IPS-18c (cell line): ENCODE measurements around the gene ACTL6B.

Experiments used
- H3K4me3 ChIP-seq: 2 replicates; pipeline ENCODE4 v1.7.0; 2013; ENCODE audit warnings: low read depth, mild to moderate bottlenecking, low read length, moderate library complexity; ENCODE audit not compliant: insufficient read depth
- H3K9me3 ChIP-seq: one replicate; pipeline ENCODE4 v1.6.1; 2013; ENCODE audit warnings: mild to moderate bottlenecking, low read length, moderate library complexity; ENCODE audit not compliant: control insufficient read depth, insufficient read depth

Gene ACTL6B

GRCh38 chr7:100685631-100686145, 29.4 kb upstream of the ACTL6B start:
- H3K4me3 ChIP-seq = no peak overlapping the region
- peaks cover 4% of the 10 kb centered on the region for H3K9me3 ChIP-seq

GRCh38 chr7:100685049-100685605, 28.9 kb upstream of the ACTL6B start:
- Histone ChIP-seq H3K9me3 (peaks cover 4% of the 10 kb centered on the region), H3K4me3 (no peak overlapping the region)

GRCh38 chr7:100684534-100685042, 28.3 kb upstream of the ACTL6B start:
- Histone ChIP-seq H3K9me3 (peaks cover 4% of the 10 kb centered on the region), H3K4me3 (no peak overlapping the region)

DNA sequence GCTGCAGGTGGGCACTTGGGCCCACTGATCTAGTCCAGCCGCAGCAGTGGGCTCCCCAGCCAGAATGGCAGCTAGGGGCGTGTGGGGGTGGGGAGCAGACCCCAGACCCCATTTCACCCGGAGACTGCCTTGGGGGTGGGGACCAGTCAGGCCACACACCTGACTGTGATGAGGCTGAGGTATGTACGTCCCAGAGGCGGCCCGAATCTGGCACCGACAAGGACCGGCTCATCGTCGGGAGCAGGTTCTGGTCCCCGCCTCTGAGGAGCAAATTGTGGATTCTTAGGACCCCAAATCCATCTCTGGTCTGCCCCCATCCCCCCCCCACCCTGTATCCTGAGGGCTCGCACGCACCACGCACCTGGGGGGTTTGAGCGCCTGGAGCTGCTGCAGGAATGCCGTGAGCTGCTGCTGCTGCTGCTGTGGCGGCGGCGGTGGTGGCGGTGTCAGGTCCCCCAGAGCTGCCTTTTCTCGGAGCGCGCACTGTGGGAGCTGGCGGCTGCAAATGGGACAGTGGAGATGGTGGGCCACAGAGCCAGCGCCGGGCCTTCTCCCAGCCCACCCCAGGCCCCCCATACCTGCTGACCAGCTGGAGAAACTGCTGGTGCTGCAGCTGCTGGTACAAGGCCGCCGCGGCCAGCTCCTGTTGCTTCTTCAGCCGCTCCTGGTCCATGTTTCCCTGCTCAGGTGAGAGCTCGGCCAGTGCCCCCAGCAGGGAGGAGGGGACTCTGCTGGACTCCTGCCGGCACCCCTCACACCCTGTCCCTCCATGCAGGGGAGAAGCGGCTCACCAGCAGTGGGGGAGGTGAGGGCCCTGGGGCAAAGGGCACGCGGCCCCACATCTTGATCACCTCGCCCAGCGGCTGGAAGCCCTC, 27.6 kb upstream of the ACTL6B start:
- peaks cover 2% of the 10 kb centered on the region for H3K9me3 ChIP-seq
- H3K4me3 ChIP-seq = no peak overlapping the region

- H3K4me3 ChIP-seq = no peak overlapping the region
Measured at GRCh38 chr7:100682991-100683658, 26.9 kb upstream of the ACTL6B start.

GRCh38 chr7:100682228-100682741, 26.0 kb upstream of the ACTL6B start:
- Histone ChIP-seq H3K9me3 (peaks cover 2% of the 10 kb centered on the region), H3K4me3 (no peak overlapping the region)

More at GRCh38 chr7:100682991-100683658, 26.9 kb upstream of the ACTL6B start:
- peaks cover 2% of the 10 kb centered on the region for H3K9me3 ChIP-seq

GRCh38 chr7:100681491-100682227, 25.4 kb upstream of the ACTL6B start:
- H3K9me3 ChIP-seq = peaks cover 2% of the 10 kb centered on the region
- H3K4me3 ChIP-seq = no peak overlapping the region

- H3K4me3 ChIP-seq = no peak overlapping the region
- peaks cover 2% of the 10 kb centered on the region for H3K9me3 ChIP-seq
Measured at GRCh38 chr7:100680576-100681271, 24.5 kb upstream of the ACTL6B start.

- H3K9me3 ChIP-seq = peaks cover 2% of the 10 kb centered on the region
- no peak overlapping the region for H3K4me3 ChIP-seq
Measured at GRCh38 chr7:100679927-100680575, 23.8 kb upstream of the ACTL6B start.

DNA sequence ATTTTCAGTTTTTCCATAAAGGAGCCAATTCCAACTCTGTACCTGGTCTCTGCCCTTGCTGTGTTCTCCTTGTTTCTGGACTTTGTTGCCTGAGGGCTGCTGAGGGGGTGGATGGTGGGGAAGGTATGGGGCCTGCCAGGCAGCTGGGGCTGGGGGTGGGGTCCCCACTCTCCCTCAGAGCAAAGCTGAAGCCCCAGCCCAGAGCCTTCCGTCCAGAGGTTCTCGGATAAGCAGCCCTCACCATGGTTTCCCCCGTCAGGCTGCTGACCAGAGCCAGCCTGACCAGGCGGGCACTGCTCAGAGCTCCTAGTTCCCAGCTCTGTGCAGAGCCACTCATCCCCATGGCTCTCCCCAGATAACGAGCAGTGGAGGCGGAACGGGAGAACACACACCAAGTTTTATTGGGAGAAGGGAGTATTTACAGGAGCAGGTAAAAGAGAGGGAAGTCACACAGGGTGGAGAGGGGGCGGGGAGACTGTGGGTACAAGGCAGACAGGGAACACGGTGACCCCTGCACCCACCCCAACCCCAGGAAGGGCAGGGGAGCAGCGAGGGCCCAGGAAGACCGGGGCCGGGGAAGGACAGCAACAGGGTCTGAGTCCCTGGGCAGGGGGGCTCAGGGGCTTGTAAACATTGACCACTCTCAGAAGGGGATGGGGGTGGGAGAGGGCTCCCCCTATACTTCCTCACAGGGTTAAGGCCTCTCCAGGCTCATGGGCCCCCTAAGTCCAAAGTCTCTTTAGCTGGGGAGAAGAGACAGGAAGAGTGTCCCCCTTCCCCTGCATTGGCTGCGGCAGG, 23.1 kb upstream of the ACTL6B start:
- Histone ChIP-seq H3K4me3 (no peak overlapping the region), H3K9me3 (peaks cover 2% of the 10 kb centered on the region)

DNA sequence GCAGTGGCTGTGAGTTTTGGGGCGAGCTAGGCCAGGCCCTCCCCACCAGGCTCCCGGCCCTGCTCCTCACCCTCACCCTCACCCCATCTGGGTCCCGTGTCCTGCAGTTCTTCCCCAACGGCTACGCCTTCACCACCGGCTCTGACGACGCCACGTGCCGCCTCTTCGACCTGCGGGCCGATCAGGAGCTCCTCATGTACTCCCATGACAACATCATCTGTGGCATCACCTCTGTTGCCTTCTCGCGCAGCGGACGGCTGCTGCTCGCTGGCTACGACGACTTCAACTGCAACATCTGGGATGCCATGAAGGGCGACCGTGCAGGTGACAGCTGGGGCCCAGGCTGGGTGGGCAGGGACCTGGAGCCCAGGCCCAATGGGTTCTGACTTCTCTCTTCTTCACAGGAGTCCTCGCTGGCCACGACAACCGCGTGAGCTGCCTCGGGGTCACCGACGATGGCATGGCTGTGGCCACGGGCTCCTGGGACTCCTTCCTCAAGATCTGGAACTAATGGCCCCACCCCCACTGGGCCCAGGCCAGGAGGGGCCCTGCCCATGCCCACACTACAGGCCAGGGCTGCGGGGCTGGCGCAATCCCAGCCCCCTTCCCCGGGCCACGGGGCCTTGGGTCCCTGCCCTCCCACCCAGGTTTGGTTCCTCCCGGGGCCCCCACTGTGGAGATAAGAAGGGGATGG, 22.2 kb upstream of the ACTL6B start:
- Histone ChIP-seq H3K4me3 (no peak overlapping the region), H3K9me3 (peaks cover 2% of the 10 kb centered on the region)

- H3K9me3 ChIP-seq = peaks cover 2% of the 10 kb centered on the region
- H3K4me3 ChIP-seq = no peak overlapping the region
Measured at GRCh38 chr7:100677308-100678267, 21.3 kb upstream of the ACTL6B start.

GRCh38 chr7:100676501-100677306, 20.5 kb upstream of the ACTL6B start:
- peak overlapping the region; percentile 28; the same call in 1 of the 2 replicates for H3K4me3 ChIP-seq
- H3K9me3 ChIP-seq = peaks cover 2% of the 10 kb centered on the region
